Neural progenitor cell (in vitro differentiated cells): ENCODE data around the gene CHKB. TPM values are rescaled to one million over a fixed set of nuclear protein-coding genes. Genes with fewer than 3 reads are reported as not detected.

ENCODE experiments used
- DNase-seq: peaks from one replicate; pipeline ENCODE4 v3.0.0-alpha.2; 2016; ENCODE audit warnings: low spot score
- H2AFZ ChIP-seq: fragments of 200-600 bp; sonication (generic); replicated peaks from 2 replicates; pipeline ENCODE4 v1.6.1; 2016; ENCODE audit warnings: antibody characterized with exemption
- H3F3A ChIP-seq: fragments of 200-600 bp; sonication (generic); 2 replicates; pipeline ENCODE4 v1.6.1; 2016; ENCODE audit warnings: antibody characterized with exemption, low read depth
- H3K27ac ChIP-seq: fragments of 200-600 bp; sonication (generic); 2 replicates; pipeline ENCODE4 v1.5.1; 2016; ENCODE audit warnings: mild to moderate bottlenecking
- H3K27me3 ChIP-seq: fragments of 200-600 bp; sonication (generic); 2 replicates; pipeline ENCODE4 v1.6.1; 2016; ENCODE audit warnings: mild to moderate bottlenecking, moderate library complexity
- H3K36me3 ChIP-seq: fragments of 200-600 bp; sonication (generic); 2 replicates; pipeline ENCODE4 v1.5.1; 2016
- H3K4me1 ChIP-seq: fragments of 200-600 bp; sonication (generic); 2 replicates; pipeline ENCODE4 v1.6.1; 2016; ENCODE audit warnings: mixed run types
- H3K4me2 ChIP-seq: fragments of 200-600 bp; sonication (generic); 2 replicates; pipeline ENCODE4 v1.6.1; 2016
- H3K4me3 ChIP-seq: fragments of 200-600 bp; sonication (generic); 2 replicates; pipeline ENCODE4 v1.5.1; 2016
- H3K79me2 ChIP-seq: fragments of 200-600 bp; sonication (generic); 2 replicates; pipeline ENCODE4 v1.6.1; 2016; ENCODE audit warnings: low read depth
- H3K9ac ChIP-seq: fragments of 200-600 bp; sonication (generic); 2 replicates; pipeline ENCODE4 v1.6.1; 2016
- H3K9me3 ChIP-seq: fragments of 200-600 bp; sonication (generic); 2 replicates; pipeline ENCODE4 v1.5.1; 2016; ENCODE audit warnings: low read depth
- H4K20me1 ChIP-seq: fragments of 200-600 bp; sonication (generic); 2 replicates; pipeline ENCODE4 v1.6.1; 2016; ENCODE audit warnings: low read depth
- H3K27ac Mint-ChIP-seq: 3 replicates; pipeline ENCODE4 v1.8.0; 2021; ENCODE audit warnings: mixed read lengths
- H3K27me3 Mint-ChIP-seq: 2 replicates; pipeline ENCODE4 v1.8.0; 2022; ENCODE audit warnings: low read depth, mild to moderate bottlenecking, inconsistent platforms, moderate library complexity, mixed read lengths; ENCODE audit not compliant: insufficient read depth
- H3K36me3 Mint-ChIP-seq: 3 replicates; pipeline ENCODE4 v1.8.0; 2021; ENCODE audit warnings: mixed read lengths
- H3K4me1 Mint-ChIP-seq: 3 replicates; pipeline ENCODE4 v1.8.0; 2021; ENCODE audit warnings: mixed read lengths
- H3K4me3 Mint-ChIP-seq: 3 replicates; pipeline ENCODE4 v1.8.0; 2021; ENCODE audit warnings: mild to moderate bottlenecking, moderate library complexity, mixed read lengths
- H3K9me3 Mint-ChIP-seq: 3 replicates; pipeline ENCODE4 v1.8.0; 2020; ENCODE audit warnings: mixed read lengths
- CTCF ChIP-seq: fragments of 200-600 bp; sonication (generic); IDR thresholded peaks from 2 replicates; pipeline ENCODE4 v1.5.1; 2017; ENCODE audit warnings: antibody characterized with exemption, mild to moderate bottlenecking
- EZH2 ChIP-seq: fragments of 200-600 bp; sonication (generic); IDR thresholded peaks from 2 replicates; pipeline ENCODE4 v1.6.1; 2017; ENCODE audit warnings: antibody characterized with exemption, mild to moderate bottlenecking, moderate library complexity
- EZH2phosphoT487 ChIP-seq: fragments of 200-600 bp; sonication (generic); IDR thresholded peaks from 2 replicates; pipeline ENCODE4 v1.6.1; 2017; ENCODE audit warnings: antibody characterized with exemption
- total RNA-seq: library from RNA; depleted of rRNA; stranded (reverse); fragments of >200 nt; gene quantifications from 2 replicates; pipeline ENCODE4 v1.2.3, GENCODE V29; 2015; ENCODE audit warnings: low replicate concordance

Gene CHKB
- total RNA-seq, 1 donor from 2014 or later: 67.4 TPM

GRCh38 chr22:50575426-50575941 is 7.2 kb downstream of the CHKB start:
- Mint-ChIP-seq H3K4me3 (no peak overlapping the region), H3K36me3 (peaks cover 13% of the 10 kb centered on the region), H3K27me3 (peaks cover 9% of the 10 kb centered on the region), H3K4me1 (no peaks in the 10 kb centered on the region), H3K27ac (no peak overlapping the region), H3K9me3 (no peaks in the 10 kb centered on the region)
- no peaks in the 10 kb centered on the region for H3K4me1 ChIP-seq
- no peak overlapping the region for H3K4me2 ChIP-seq
- H2AFZ ChIP-seq: no peak overlapping the region
- no peak overlapping the region for H3K4me3 ChIP-seq
- no peaks in the 10 kb centered on the region for H3F3A ChIP-seq
- H3K9me3 ChIP-seq: no peaks in the 10 kb centered on the region
- no peaks in the 10 kb centered on the region for H3K79me2 ChIP-seq
- no peak for DNase-seq
- no peaks in the 10 kb centered on the region for H3K36me3 ChIP-seq
- H3K27ac ChIP-seq: no peak overlapping the region
- no peaks in the 10 kb centered on the region for H4K20me1 ChIP-seq
- H3K27me3 ChIP-seq: no peaks in the 10 kb centered on the region
- TF ChIP-seq EZH2phosphoT487 (no peak), CTCF (no peak), EZH2 (no peak)
- H3K9ac ChIP-seq: no peak overlapping the region

GRCh38 chr22:50574383-50574755 is 8.3 kb downstream of the CHKB start:
- Histone ChIP-seq H3K79me2 (no peaks in the 10 kb centered on the region), H3K36me3 (no peaks in the 10 kb centered on the region), H3K4me3 (no peak overlapping the region), H3K27me3 (no peaks in the 10 kb centered on the region), H3F3A (no peaks in the 10 kb centered on the region), H3K27ac (no peak overlapping the region), H3K9ac (no peak overlapping the region), H3K4me2 (no peak overlapping the region), H3K9me3 (no peaks in the 10 kb centered on the region), H4K20me1 (no peaks in the 10 kb centered on the region), H2AFZ (no peak overlapping the region), H3K4me1 (no peaks in the 10 kb centered on the region)
- no peaks in the 10 kb centered on the region for H3K4me1 Mint-ChIP-seq
- DNase-seq: no peak
- H3K27me3 Mint-ChIP-seq: peaks cover 6% of the 10 kb centered on the region
- H3K9me3 Mint-ChIP-seq: no peaks in the 10 kb centered on the region
- peaks cover 12% of the 10 kb centered on the region for H3K36me3 Mint-ChIP-seq
- TF ChIP-seq EZH2: no peak
- TF ChIP-seq EZH2phosphoT487: no peak
- no peak for TF ChIP-seq CTCF
- H3K27ac Mint-ChIP-seq: no peak overlapping the region
- no peak overlapping the region for H3K4me3 Mint-ChIP-seq

DNA sequence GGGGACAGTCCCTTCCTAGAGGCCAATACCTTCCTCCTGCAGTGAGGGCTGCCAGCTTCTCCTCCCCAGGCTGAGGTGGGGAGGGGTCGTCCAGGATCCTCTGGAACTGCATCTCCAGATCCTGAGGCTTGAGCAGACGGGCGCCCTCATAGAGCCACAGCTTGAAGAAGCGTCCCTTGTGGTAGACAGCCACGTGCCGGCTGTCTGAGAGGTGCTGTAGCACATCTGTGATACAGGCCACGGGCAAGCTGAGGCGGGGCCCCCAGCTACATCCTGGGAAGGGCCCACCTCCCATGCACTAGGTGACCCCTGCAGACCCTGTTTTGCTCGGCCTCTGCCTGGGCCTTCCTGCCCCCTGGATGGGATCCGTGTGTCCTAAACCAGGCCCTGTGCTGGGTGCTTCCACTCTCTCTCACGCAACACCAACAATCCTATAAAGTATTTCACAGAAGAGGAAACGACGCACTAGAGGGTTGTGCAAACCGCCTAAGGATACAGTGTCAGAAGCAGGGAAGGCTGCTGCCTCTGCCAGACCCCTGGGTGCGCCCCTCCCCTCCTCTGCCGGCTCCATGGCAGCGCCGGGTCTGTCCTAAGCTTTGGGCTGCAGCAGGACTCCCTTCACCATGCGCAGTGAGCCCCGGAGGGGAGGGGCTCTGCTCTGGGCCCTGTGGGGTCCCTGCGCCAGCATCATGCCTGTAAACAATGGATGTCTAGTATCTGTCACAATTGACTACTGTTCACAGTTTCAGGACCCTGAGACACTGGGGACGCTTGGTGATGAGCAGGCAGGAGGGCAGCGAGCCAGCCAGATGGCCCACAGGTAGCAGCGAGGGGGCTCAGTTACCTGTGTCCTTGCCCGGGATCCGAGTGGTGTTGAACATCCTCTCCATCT is 8.9 kb downstream of the CHKB start:
- no peak for DNase-seq
- H3K4me3 Mint-ChIP-seq: no peak overlapping the region
- no peaks in the 10 kb centered on the region for H3K4me1 Mint-ChIP-seq
- H3K27ac ChIP-seq: no peak overlapping the region
- H3K27me3 Mint-ChIP-seq: peaks cover 6% of the 10 kb centered on the region
- H3K27me3 ChIP-seq: no peaks in the 10 kb centered on the region
- H3K4me2 ChIP-seq: no peak overlapping the region
- H3K4me1 ChIP-seq: no peaks in the 10 kb centered on the region
- peaks cover 13% of the 10 kb centered on the region for H3K36me3 Mint-ChIP-seq
- H3F3A ChIP-seq: no peaks in the 10 kb centered on the region
- TF ChIP-seq EZH2phosphoT487 (no peak), CTCF (no peak), EZH2 (no peak)
- H3K79me2 ChIP-seq: no peaks in the 10 kb centered on the region
- H3K27ac Mint-ChIP-seq: no peak overlapping the region
- H3K9ac ChIP-seq: no peak overlapping the region
- no peak overlapping the region for H3K4me3 ChIP-seq
- no peaks in the 10 kb centered on the region for H3K9me3 Mint-ChIP-seq
- no peaks in the 10 kb centered on the region for H3K9me3 ChIP-seq
- no peak overlapping the region for H2AFZ ChIP-seq
- no peaks in the 10 kb centered on the region for H4K20me1 ChIP-seq
- H3K36me3 ChIP-seq: no peaks in the 10 kb centered on the region
